Nephron progenitor cell (in vitro differentiated cells): ENCODE measurements around the gene WASHC4.
A peak's percentile ranks its signal among the peaks of the same experiment; 100 is the strongest.

Experiments
- DNase-seq: peaks from one replicate; pipeline ENCODE4 v3.0.0; 2021
- H3K27ac Mint-ChIP-seq: 2 replicates; pipeline ENCODE4 v1.8.0; 2021; ENCODE audit warnings: mild to moderate bottlenecking, moderate library complexity, mixed read lengths
- H3K27me3 Mint-ChIP-seq: 2 replicates; pipeline ENCODE4 v1.8.0; 2021; ENCODE audit warnings: mild to moderate bottlenecking, low read depth, mixed read lengths; ENCODE audit not compliant: poor library complexity
- H3K36me3 Mint-ChIP-seq: 2 replicates; pipeline ENCODE4 v1.8.0; 2021; ENCODE audit warnings: low read depth, mixed read lengths
- H3K4me1 Mint-ChIP-seq: 2 replicates; pipeline ENCODE4 v1.8.0; 2021; ENCODE audit warnings: mixed read lengths
- H3K4me3 Mint-ChIP-seq: 2 replicates; pipeline ENCODE4 v1.8.0; 2021; ENCODE audit warnings: mild to moderate bottlenecking, moderate library complexity, mixed read lengths
- H3K9me3 Mint-ChIP-seq: 2 replicates; pipeline ENCODE4 v1.8.0; 2021; ENCODE audit warnings: mild to moderate bottlenecking, moderate library complexity, mixed read lengths
- TF ChIP-seq, protein P1 (sequence below): fragments of 200-600 bp; sonication (generic); IDR thresholded peaks from 2 replicates; pipeline ENCODE4 v1.5.0; 2021; ENCODE audit warnings: antibody characterized with exemption

WASHC4 gene, protein sequence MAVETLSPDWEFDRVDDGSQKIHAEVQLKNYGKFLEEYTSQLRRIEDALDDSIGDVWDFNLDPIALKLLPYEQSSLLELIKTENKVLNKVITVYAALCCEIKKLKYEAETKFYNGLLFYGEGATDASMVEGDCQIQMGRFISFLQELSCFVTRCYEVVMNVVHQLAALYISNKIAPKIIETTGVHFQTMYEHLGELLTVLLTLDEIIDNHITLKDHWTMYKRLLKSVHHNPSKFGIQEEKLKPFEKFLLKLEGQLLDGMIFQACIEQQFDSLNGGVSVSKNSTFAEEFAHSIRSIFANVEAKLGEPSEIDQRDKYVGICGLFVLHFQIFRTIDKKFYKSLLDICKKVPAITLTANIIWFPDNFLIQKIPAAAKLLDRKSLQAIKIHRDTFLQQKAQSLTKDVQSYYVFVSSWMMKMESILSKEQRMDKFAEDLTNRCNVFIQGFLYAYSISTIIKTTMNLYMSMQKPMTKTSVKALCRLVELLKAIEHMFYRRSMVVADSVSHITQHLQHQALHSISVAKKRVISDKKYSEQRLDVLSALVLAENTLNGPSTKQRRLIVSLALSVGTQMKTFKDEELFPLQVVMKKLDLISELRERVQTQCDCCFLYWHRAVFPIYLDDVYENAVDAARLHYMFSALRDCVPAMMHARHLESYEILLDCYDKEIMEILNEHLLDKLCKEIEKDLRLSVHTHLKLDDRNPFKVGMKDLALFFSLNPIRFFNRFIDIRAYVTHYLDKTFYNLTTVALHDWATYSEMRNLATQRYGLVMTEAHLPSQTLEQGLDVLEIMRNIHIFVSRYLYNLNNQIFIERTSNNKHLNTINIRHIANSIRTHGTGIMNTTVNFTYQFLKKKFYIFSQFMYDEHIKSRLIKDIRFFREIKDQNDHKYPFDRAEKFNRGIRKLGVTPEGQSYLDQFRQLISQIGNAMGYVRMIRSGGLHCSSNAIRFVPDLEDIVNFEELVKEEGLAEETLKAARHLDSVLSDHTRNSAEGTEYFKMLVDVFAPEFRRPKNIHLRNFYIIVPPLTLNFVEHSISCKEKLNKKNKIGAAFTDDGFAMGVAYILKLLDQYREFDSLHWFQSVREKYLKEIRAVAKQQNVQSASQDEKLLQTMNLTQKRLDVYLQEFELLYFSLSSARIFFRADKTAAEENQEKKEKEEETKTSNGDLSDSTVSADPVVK

DNA sequence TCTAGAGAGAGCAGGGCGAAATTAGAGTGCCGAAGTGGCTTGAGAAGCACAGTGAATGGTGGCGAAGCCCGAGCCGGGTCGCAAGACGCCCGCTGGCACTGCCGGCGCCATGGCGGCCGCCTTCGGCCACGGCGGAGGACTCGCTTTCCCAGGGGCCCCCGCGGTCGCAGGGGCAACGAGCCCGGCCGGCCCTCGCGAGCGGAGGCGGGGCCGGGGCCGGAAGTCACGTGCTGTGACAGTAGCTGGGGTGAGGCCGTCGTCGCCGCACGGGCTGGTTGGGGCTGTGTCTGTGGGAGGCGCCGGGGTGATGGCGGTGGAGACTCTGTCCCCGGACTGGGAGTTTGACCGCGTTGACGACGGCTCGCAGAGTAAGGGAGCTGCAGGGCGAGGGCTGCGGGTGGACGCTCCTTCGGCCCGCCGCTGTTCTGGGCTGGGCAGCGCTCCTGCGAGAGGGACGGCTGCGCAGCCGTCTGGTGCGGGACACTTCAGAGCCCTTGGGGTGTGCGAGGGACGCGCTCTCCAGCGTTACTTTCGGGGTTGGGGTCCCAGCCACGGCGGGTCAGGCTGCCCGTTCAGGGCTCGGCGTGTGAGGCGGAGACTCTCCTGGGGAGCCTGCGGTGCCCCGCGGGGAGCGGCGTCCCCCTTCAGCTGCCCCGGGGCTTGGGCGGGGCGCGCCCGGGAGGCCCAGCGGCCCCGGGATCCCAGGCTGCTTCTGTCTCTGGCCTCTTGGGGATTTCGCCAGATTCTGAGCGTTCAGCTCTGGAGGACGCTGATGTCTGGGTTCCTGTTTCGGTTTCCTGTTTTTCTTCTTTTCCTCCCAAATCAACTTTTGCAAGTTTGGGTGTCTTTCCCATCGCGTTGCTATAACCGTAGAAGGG, at the start of gene WASHC4:
TSS of gene WASHC4 (plus strand) at position 238 of the 878 bp plus-strand sequence. CDS start at position 308, 70 bp downstream.
- peaks cover 10% of the 10 kb centered on the region for H3K9me3 Mint-ChIP-seq
- H3K36me3 Mint-ChIP-seq, result peaks cover 17% of the 10 kb centered on the region
- peak; percentile 95 for DNase-seq
- peak within 1 kb of the TSS; percentile 98 for H3K27ac Mint-ChIP-seq
- H3K4me3 Mint-ChIP-seq, result peak within 1 kb of the TSS; percentile 96
- peaks cover 42% of the 10 kb centered on the region for H3K4me1 Mint-ChIP-seq
- peaks cover 6% of the 10 kb centered on the region for H3K27me3 Mint-ChIP-seq
- TF ChIP-seq, protein P1, sequence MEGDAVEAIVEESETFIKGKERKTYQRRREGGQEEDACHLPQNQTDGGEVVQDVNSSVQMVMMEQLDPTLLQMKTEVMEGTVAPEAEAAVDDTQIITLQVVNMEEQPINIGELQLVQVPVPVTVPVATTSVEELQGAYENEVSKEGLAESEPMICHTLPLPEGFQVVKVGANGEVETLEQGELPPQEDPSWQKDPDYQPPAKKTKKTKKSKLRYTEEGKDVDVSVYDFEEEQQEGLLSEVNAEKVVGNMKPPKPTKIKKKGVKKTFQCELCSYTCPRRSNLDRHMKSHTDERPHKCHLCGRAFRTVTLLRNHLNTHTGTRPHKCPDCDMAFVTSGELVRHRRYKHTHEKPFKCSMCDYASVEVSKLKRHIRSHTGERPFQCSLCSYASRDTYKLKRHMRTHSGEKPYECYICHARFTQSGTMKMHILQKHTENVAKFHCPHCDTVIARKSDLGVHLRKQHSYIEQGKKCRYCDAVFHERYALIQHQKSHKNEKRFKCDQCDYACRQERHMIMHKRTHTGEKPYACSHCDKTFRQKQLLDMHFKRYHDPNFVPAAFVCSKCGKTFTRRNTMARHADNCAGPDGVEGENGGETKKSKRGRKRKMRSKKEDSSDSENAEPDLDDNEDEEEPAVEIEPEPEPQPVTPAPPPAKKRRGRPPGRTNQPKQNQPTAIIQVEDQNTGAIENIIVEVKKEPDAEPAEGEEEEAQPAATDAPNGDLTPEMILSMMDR, result no peak

DNA sequence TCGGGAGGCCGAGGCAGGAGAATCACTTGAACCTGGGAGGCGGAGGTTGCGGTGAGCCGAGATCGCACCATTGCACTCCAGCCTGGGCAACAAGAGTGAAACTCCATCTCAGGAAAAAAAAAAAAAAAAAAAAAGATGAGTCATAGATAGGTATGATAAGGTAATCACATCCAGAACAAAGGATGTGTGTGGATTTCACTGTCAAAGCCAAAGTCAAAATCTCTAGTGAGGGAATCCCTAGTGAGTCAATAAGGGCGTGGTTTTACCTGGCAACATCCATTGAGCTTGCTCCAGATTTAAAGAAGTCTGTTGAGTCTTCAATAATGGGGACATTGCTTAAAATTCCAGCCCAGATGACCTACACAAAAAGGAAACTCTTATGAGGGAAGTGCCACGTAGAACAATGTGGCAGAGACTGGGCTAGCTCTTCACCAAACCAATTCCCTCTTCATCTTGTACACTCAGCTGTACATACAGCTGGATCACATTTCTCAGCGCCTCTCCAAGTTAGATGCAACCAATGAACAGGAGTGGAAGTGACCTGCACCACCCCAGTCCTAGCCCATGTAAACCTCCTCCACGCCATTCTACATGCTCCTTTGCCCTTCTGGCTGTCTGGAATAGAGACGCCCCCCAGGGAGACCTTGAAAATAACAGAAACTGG, 46.7 kb upstream of the WASHC4 start:
- Mint-ChIP-seq H3K4me1 (peaks cover 24% of the 10 kb centered on the region), H3K9me3 (peaks cover 14% of the 10 kb centered on the region), H3K27ac (no peak overlapping the region), H3K4me3 (peak overlapping the region; percentile 14), H3K27me3 (no peaks in the 10 kb centered on the region), H3K36me3 (peaks cover 17% of the 10 kb centered on the region)
- TF ChIP-seq, protein P1, result no peak
- DNase-seq, result no peak

DNA sequence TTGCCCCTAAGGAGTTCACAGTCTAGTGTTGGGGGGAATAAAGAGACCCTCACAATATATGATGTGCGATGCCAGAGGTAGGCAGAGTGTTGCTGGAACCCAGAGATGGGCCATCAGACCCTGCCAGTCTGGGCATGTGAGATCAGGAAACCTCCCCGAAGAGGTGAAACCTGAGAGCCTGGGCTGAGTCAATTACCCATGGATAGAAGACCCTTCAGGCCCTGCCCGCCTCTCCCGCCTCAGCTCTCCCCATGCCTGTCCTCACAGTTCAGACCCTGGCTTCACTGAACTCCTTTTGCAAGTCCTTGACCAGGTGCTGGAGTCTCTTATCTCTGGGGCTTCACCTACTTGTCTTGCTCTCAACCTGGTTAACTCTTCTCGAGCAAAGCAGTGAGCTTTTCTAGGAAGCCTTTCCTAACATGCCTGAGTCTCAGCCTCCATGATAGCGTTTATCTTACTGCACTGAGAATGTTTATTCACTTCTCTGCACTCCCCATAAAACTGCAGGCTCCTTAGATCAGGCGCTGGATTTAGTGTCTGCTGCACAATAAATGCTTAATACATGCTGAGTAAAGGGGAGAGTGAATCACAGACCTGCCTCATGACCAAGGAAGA, 42.9 kb upstream of the WASHC4 start:
- peak; percentile 36 for DNase-seq
- Mint-ChIP-seq H3K9me3 (no peaks in the 10 kb centered on the region), H3K27ac (peak overlapping the region; percentile 96), H3K27me3 (no peaks in the 10 kb centered on the region), H3K4me3 (no peak overlapping the region), H3K4me1 (peaks cover 43% of the 10 kb centered on the region), H3K36me3 (no peaks in the 10 kb centered on the region)
- TF ChIP-seq, protein P1, result no peak

DNA sequence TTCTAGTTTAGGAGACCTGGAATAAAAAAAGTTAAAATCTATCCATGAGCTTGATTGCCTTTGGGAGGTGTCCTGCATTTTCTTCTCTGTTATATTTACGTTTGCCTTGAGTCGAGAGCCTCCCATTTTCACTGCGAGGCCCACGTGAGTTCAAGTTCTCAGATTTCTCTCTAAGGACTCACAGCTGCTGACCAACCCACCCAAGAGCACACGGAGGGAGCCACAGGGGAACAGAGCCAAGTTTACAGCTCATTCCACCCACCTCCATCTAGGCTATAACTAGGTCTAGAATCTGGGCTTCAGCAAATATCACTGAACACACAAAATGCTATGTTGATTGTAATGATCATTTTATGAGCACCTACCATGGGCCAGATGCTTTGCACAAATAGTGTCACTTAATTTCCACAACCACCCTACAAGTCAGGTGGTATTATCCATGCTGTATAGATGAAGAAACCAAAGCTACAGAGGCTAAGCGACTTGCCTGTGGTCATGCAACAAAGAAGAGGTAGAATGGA, 40.0 kb upstream of the WASHC4 start:
- no peaks in the 10 kb centered on the region for H3K27me3 Mint-ChIP-seq
- H3K27ac Mint-ChIP-seq, result no peak overlapping the region
- no peak overlapping the region for H3K4me3 Mint-ChIP-seq
- DNase-seq, result no peak
- H3K9me3 Mint-ChIP-seq, result no peaks in the 10 kb centered on the region
- peaks cover 37% of the 10 kb centered on the region for H3K4me1 Mint-ChIP-seq
- TF ChIP-seq, protein P1, result no peak
- no peaks in the 10 kb centered on the region for H3K36me3 Mint-ChIP-seq
